M059J (cell line): ENCODE measurements around the gene GRIP1. TPM values are rescaled to one million over a fixed set of nuclear protein-coding genes. Genes with fewer than 3 reads are reported as not detected.

Experiments
- DNase-seq: peaks from one replicate; pipeline ENCODE4 v3.0.0-alpha.2; 2012; ENCODE audit warnings: low read depth
- total RNA-seq: library from RNA; depleted of rRNA; stranded (reverse); fragments of >200 nt; shearing (Covaris generic); gene quantifications from 2 replicates; pipeline ENCODE4 v1.2.3, GENCODE V29; 2014

The GRIP1 gene
- total RNA-seq, 1 experiment from 2014 or later: 2.9 TPM

- peak; percentile 3 for DNase-seq
Observed at GRCh38 chr12:66456612-66457011, 222.3 kb downstream of the GRIP1 start.

GRCh38 chr12:66453844-66454243, 225.0 kb downstream of the GRIP1 start:
- no peak for DNase-seq

DNA sequence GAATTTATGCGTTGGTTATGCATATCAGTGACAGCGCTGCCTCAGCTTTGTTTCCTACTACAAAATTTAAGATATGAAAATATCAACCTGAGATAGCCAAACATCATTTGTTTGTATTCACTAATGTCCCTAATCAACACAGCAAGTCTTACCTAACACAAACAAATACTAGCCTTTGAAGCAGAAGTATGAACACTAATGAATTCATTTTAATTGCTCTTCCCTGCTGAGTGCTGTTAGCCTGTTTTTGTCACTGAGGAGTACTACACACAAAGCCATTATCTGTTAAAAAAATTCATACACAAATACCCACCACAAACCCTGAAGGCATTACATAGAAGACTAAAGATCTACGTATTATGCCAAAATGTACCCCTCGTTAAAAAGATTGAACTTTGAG, 225.8 kb downstream of the GRIP1 start:
- no peak for DNase-seq

DNA sequence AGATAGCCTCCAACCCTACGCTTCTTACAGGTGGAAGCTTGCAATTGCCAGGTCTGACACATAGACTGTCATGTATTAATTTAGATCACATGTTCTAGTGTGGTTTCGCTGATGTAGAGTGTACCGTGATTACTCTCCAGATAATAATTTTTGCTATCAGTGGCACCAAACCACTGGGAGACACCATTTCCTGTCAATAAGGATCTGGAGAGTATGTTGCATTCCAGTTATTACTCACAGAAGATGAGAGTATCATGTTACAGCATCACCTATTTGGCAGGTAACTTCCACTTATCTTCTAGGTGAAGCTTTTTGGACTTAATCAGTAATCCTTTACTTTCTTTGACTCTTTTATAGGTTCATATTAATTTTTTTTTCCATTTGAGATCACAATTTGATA, 229.3 kb downstream of the GRIP1 start:
- DNase-seq: no peak

- DNase-seq: no peak
Observed at GRCh38 chr12:66447643-66448042, 231.2 kb downstream of the GRIP1 start.

- no peak for DNase-seq
Observed at GRCh38 chr12:66446276-66446675, 232.6 kb downstream of the GRIP1 start.

DNA sequence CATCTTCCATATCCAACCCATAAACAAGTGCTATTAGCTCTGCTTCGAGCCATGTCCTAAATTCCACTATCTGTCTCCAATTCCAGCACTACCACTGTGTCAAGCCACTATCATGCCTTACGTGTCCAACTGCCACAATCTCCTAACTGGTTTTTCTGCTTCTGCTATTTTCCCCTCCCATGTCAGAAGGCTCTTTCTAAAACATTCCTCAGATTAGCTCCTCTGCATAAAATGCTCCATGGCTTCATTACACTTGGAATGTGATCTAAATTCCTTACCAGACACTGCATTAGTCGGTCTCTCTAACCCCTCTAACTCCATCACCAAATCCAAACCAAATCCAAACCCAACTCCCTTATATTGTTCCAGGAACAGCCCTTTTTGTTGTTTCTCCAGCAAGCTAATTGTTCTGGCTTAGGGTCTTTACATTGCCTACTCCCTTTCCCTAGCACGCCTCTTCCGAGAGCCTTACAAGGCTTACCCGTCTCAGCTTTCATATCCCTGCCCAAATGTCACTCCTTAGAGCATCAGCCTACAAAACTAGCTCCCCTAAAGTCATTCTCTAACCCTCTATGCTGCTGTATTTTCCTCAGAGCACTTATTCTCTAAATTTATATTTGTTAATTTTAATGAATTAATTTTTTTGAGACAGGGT, 236.8 kb downstream of the GRIP1 start:
- no peak for DNase-seq

- peak; percentile 57 for DNase-seq
Observed at GRCh38 chr12:66438601-66439000, 240.3 kb downstream of the GRIP1 start.

GRCh38 chr12:66430106-66430505, 248.8 kb downstream of the GRIP1 start:
- no peak for DNase-seq

DNA sequence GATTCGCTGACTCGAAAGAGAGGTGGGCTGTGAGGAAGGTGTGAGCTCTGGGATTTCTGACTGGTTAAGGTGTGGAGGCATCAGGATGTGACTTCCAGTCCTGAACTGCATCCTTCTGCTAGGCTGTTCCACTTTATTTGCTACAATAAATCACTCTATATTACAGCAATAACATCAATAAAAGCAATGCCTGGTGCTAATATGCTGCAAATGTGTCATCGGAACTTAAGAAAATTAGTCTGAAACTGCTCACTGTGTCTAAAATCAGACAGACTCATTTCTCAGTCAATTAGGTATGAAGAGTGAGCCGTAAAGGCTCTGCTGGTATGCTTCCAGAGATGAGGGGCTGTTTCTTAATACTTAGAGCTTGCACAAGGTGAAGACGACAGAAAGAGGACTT, 250.0 kb downstream of the GRIP1 start:
- DNase-seq: no peak

DNA sequence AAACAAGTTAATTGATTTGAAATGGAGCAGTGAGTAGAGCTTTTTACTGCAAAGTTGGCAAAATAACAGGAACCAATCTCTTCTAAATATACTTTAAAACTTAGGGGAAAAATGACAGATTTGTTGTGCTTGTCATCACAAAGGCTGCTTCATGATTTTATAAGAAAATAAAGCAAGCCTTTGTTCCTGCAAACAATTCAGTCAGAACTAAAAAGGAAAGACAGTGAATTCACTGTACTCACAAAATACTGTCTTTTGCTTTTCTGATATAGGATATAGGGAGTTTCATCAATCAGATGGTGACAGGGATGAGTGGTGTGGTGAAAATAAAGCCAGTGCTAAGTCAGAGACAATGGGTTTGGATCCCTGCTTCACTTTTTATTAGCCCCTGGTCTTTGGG, 250.6 kb downstream of the GRIP1 start:
- no peak for DNase-seq

- no peak for DNase-seq
Observed at GRCh38 chr12:66426696-66427095, 252.2 kb downstream of the GRIP1 start.

DNA sequence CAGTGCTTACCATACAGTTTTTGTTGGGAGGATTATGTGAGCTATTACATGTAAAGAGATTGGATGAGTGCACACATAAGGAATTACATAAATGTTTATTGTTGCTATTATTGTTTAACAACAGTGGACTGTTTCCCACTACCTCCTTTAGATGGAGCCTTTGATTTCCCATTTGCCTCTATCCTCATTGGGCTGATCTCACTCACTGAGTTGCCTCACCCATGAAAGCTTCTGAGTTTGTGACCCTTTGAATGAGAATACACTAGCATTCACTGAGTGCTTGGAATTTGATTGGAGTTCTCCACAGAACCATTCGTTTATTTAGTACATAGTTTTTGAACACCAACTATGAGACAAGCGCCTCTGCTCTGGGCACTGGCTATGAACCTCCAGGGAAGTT, 255.6 kb downstream of the GRIP1 start:
- no peak for DNase-seq

DNA sequence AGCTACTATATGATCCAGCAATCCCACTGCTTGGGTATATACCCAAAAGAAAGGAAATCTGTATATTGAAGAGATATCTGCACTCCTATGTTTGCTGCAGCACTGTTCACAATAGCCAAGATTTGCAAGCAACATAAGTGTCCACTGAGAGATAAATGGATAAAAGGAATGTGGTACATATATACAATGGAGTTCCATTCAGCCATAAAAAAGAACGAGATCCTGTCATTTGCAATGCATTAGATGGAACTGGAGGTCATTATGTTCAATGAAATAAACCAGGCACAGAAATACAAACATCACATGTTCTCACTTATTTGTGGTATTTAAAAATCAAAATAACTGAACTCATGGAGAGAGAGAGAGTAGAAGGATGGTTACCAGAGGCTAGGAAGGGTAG, 260.0 kb downstream of the GRIP1 start:
- DNase-seq: no peak

DNA sequence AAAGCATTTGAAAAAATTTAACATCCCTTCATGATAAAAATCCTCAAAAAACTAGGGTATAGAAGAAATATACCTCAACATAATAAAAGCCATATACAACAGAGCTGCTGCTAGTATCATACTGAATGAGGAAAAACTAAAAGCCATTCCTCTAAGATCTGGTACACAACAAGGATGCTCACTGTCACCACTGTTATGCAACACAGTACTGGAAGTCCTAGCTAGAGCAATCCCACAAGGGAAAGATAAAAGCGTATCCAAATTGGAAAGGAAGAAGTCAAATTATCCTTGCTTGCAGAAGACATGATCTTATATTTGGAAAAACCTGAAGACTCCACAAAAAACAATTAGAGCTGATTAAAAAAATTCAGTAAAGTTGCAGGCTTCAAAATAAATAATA, 261.7 kb downstream of the GRIP1 start:
- DNase-seq: no peak

- peak; percentile 38 for DNase-seq
Observed at GRCh38 chr12:66409195-66409871, 269.5 kb downstream of the GRIP1 start.

GRCh38 chr12:66405395-66405794, 273.5 kb downstream of the GRIP1 start:
- DNase-seq: peak; percentile 33

DNA sequence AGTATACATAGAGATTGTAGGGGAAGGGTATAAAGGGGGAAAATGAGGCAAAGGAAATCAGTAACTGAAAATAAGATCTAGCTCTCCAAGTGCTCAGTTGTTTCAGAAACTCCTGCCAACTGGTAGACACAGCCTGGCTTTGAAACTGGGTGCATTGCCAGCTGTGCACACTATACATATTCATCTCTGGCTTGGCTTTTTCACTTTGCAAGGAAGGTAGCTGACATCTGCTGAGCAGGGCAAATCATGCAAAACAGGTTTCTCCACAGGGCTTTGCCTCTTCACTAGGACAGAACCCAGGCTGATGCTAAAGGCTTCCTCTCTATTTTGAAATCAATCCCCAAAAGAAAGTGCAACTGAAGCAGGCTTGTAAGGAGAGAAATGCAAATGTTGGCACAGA, 275.1 kb downstream of the GRIP1 start:
- no peak for DNase-seq

DNA sequence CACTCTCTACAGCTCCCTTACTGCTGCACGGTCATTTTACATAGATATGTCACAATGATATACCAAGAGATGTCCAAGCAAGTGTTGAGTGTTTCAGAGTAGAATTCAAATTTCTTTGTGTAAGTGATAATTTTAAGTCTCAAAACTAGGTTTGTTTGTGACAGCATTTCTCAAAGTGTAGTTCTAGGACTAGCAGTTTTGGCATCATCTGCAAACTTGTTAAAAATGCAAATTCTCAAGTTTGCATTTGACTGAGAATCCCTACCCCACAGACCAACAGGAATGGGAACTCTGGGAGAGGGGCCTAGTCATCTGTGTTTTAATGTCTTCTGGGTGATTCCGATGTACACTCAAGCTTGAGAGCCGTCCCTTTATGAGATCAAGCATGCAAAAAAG, 279.0 kb downstream of the GRIP1 start:
- DNase-seq: no peak

GRCh38 chr12:66398931-66399910, 279.7 kb downstream of the GRIP1 start:
- DNase-seq: peak; percentile 55

DNA sequence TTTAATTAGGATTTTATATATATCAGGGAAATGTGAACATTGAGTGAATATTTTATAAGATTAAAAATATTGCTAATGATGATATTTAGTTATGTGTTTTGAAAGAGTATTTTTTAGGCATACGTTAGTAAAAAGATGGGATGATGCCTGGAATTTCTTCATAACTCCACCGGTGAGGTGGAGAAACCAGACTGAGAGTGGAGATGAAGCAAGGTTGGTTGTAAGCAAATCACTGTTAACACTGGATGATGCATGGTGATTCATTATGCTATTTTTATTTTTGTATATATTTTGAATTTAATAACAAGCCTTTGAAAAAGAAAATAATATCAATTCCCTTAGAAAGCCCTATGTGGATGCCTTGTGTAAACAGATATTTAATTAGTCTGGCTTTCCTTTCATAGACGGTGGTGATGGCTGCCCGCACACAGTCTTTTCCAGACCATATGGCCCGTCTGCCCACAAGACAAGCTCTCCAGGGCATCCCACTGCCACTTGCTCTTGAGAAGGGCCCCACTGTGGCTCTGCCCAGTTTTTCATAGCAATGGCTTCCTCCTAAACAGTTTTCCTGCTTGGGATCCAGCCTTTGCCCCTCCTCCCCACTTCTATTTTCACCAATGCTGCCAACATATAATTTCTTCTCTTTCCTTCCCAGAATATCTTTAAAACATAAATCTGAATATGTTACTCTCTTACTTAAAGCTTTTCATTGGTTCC, 281.1 kb downstream of the GRIP1 start:
- no peak for DNase-seq

GRCh38 chr12:66393890-66394289, 285.0 kb downstream of the GRIP1 start:
- DNase-seq: no peak
